HL-60 (cell line): ENCODE measurements around the gene FAM107B.

ENCODE experiments used
- GABPA ChIP-seq: IDR thresholded peaks from 2 replicates; pipeline ENCODE4 v1.6.1; 2012; ENCODE audit warnings: low read depth
- POLR2AphosphoS5 ChIP-seq: IDR thresholded peaks from 2 replicates; pipeline ENCODE4 v1.6.1; 2012; ENCODE audit warnings: low read depth
- TF ChIP-seq, protein P1 (sequence below): IDR thresholded peaks from one replicate; pipeline ENCODE4 v1.5.1; 2011; ENCODE audit warnings: low read length, control low read depth, inconsistent platforms; ENCODE audit not compliant: insufficient read depth
- TF ChIP-seq, protein P2 (sequence below): IDR thresholded peaks from 2 replicates; pipeline ENCODE4 v1.6.1; 2012; ENCODE audit warnings: low read depth; ENCODE audit not compliant: insufficient replicate concordance

DNA sequence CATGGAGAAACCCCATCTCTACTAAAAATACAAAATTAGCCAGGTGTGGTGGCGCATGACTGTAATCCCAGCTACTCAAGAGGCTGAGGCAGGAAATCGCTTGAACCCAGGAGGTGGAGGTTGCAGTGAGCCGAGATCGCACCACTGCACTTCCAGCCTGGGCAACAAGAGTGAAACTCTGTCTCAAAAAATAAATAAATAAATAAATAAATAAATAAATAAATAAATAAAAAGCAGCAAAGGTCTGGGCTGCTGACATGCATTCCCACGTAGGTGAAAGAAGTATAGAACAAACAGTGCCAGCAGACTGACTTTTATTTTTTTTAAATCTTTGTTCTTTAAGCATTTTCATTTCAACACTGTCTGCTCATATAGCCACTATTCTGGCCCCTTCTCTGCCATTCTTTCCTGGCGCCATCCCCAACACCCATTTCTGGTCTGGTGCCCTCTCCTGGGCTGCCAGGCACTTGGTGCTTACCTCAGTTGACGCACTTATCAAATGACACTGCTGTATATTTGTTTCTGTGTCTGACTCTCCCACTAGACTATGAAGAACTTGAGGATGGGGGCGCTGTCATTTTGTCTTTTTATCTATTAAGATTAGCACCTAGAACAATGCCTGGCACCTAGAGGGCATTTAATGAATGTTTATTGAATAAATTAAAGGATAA is 15.6 kb downstream of the FAM107B start:
- TF ChIP-seq, protein P1, sequence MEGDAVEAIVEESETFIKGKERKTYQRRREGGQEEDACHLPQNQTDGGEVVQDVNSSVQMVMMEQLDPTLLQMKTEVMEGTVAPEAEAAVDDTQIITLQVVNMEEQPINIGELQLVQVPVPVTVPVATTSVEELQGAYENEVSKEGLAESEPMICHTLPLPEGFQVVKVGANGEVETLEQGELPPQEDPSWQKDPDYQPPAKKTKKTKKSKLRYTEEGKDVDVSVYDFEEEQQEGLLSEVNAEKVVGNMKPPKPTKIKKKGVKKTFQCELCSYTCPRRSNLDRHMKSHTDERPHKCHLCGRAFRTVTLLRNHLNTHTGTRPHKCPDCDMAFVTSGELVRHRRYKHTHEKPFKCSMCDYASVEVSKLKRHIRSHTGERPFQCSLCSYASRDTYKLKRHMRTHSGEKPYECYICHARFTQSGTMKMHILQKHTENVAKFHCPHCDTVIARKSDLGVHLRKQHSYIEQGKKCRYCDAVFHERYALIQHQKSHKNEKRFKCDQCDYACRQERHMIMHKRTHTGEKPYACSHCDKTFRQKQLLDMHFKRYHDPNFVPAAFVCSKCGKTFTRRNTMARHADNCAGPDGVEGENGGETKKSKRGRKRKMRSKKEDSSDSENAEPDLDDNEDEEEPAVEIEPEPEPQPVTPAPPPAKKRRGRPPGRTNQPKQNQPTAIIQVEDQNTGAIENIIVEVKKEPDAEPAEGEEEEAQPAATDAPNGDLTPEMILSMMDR, result no peak
- TF ChIP-seq GABPA (no peak), POLR2AphosphoS5 (no peak)
- TF ChIP-seq, protein P2, sequence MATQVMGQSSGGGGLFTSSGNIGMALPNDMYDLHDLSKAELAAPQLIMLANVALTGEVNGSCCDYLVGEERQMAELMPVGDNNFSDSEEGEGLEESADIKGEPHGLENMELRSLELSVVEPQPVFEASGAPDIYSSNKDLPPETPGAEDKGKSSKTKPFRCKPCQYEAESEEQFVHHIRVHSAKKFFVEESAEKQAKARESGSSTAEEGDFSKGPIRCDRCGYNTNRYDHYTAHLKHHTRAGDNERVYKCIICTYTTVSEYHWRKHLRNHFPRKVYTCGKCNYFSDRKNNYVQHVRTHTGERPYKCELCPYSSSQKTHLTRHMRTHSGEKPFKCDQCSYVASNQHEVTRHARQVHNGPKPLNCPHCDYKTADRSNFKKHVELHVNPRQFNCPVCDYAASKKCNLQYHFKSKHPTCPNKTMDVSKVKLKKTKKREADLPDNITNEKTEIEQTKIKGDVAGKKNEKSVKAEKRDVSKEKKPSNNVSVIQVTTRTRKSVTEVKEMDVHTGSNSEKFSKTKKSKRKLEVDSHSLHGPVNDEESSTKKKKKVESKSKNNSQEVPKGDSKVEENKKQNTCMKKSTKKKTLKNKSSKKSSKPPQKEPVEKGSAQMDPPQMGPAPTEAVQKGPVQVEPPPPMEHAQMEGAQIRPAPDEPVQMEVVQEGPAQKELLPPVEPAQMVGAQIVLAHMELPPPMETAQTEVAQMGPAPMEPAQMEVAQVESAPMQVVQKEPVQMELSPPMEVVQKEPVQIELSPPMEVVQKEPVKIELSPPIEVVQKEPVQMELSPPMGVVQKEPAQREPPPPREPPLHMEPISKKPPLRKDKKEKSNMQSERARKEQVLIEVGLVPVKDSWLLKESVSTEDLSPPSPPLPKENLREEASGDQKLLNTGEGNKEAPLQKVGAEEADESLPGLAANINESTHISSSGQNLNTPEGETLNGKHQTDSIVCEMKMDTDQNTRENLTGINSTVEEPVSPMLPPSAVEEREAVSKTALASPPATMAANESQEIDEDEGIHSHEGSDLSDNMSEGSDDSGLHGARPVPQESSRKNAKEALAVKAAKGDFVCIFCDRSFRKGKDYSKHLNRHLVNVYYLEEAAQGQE, result no peak
